ENCODE results near the gene SBF1. TPM values are rescaled to one million over a fixed set of nuclear protein-coding genes. Genes with fewer than 3 reads are reported as not detected.
"Not testable (repeated sequence)": the region's sequence is repeated elsewhere in the genome, so short reads cannot be mapped to it uniquely, and the experiment has no call there.

Gene SBF1
- total RNA-seq: 10 to 100 TPM; 50.3 to 54.8 (median 53.9) TPM
- 39.2 TPM for polyA plus RNA-seq
- long read RNA-seq, donor 1, full-length matches to known transcripts: 13 of 93 reads
- long read RNA-seq, donor 1, partial matches to known transcripts: 55 of 93 reads
- long read RNA-seq, donor 1, other reads (novel, unspliced or antisense): 25 of 93 reads
- long read RNA-seq, donor 2, full-length matches to known transcripts: 17 of 64 reads
- long read RNA-seq, donor 2, partial matches to known transcripts: 31 of 64 reads
- long read RNA-seq, donor 2, other reads (novel, unspliced or antisense): 16 of 64 reads
- long read RNA-seq, donor 3, partial matches to known transcripts: 40 of 60 reads
- long read RNA-seq, donor 3, other reads (novel, unspliced or antisense): 20 of 60 reads
- long read RNA-seq, donor 4, full-length matches to known transcripts: 15 of 57 reads
- long read RNA-seq, donor 4, partial matches to known transcripts: 23 of 57 reads
- long read RNA-seq, donor 4, other reads (novel, unspliced or antisense): 19 of 57 reads

GRCh38 chr22:50474710-50475651 lies at the start of gene SBF1:
SBF1 (minus strand) TSS chr22:50475035; CDS start chr22:50474840, 195 bp downstream.
- Histone ChIP-seq H3K9me3 (ENCODE audit: control insufficient read depth, low read length) (no peaks in the 10 kb centered on the region), H3K27me3 (ENCODE audit: control insufficient read depth, insufficient read depth) (no peaks in the 10 kb centered on the region), H3K4me3 (ENCODE audit: low read length) (peak within 1 kb of the TSS; percentile 95), H3K4me1 (ENCODE audit: control insufficient read depth, insufficient read depth, low read length) (peaks cover 13% of the 10 kb centered on the region), H3K27ac (ENCODE audit: low read length) (peak within 1 kb of the TSS; percentile 53)
- peak; percentile 93 to 97 (median 97) for DNase-seq
- intact Hi-C loops (cut with DNase I): no loop called here
- under 1% methylated on average over 97 of the region's 97 CpGs for WGBS
- peak; percentile 97 to 98 for ATAC-seq

GRCh38 chr22:50523806-50524675 lies 49.2 kb upstream of the SBF1 start:
- intact Hi-C loops (cut with DNase I): no loop called here
- DNase-seq: peak in 2 of 3 donors; percentile 59 to 68
- Histone ChIP-seq H3K4me1 (ENCODE audit: control insufficient read depth, insufficient read depth, low read length) (no peaks in the 10 kb centered on the region), H3K27me3 (ENCODE audit: control insufficient read depth, insufficient read depth) (no peaks in the 10 kb centered on the region), H3K9me3 (ENCODE audit: control insufficient read depth, low read length) (no peaks in the 10 kb centered on the region), H3K4me3 (ENCODE audit: low read length) (no peak overlapping the region), H3K27ac (ENCODE audit: low read length) (no peak overlapping the region)
- ATAC-seq: no peak
- 82% methylated on average over 25 of the region's 25 CpGs for WGBS

GRCh38 chr22:50523458-50523805 lies 48.6 kb upstream of the SBF1 start:
- H3K27ac ChIP-seq (ENCODE audit: low read length): no peak overlapping the region
- 91% methylated on average over 16 of the region's 16 CpGs for WGBS
- H3K4me3 ChIP-seq (ENCODE audit: low read length): no peak overlapping the region
- no peaks in the 10 kb centered on the region for H3K9me3 ChIP-seq (ENCODE audit: control insufficient read depth, low read length)
- DNase-seq: peak in 1 of 3 donors; percentile 56
- H3K27me3 ChIP-seq (ENCODE audit: control insufficient read depth, insufficient read depth): no peaks in the 10 kb centered on the region
- no peak for ATAC-seq
- intact Hi-C loops (cut with DNase I): no loop called here
- H3K4me1 ChIP-seq (ENCODE audit: control insufficient read depth, insufficient read depth, low read length): no peaks in the 10 kb centered on the region

- intact Hi-C loops (cut with DNase I): no loop called here
These were observed 48.1 kb upstream of the SBF1 start for GRCh38 chr22:50522806-50523438.

GRCh38 chr22:50522208-50522805 lies 47.5 kb upstream of the SBF1 start:
- no peaks in the 10 kb centered on the region for H3K4me1 ChIP-seq (ENCODE audit: control insufficient read depth, insufficient read depth, low read length)
- no peak overlapping the region for H3K4me3 ChIP-seq (ENCODE audit: low read length)
- DNase-seq (peak in 2 of 3 donors; percentile 45 to 48), ATAC-seq (no peak)
- H3K27me3 ChIP-seq (ENCODE audit: control insufficient read depth, insufficient read depth): no peaks in the 10 kb centered on the region
- H3K9me3 ChIP-seq (ENCODE audit: control insufficient read depth, low read length): no peaks in the 10 kb centered on the region
- 91% methylated on average over 15 of the region's 15 CpGs for WGBS
- H3K27ac ChIP-seq (ENCODE audit: low read length): no peak overlapping the region
- intact Hi-C loops (cut with DNase I): no loop called here

More at GRCh38 chr22:50522806-50523438, 48.1 kb upstream of the SBF1 start:
- 86% methylated on average over 22 of the region's 22 CpGs for WGBS
- ATAC-seq: no peak
- no peaks in the 10 kb centered on the region for H3K4me1 ChIP-seq (ENCODE audit: control insufficient read depth, insufficient read depth, low read length)
- H3K27me3 ChIP-seq (ENCODE audit: control insufficient read depth, insufficient read depth): no peaks in the 10 kb centered on the region
- H3K27ac ChIP-seq (ENCODE audit: low read length): no peak overlapping the region
- H3K9me3 ChIP-seq (ENCODE audit: control insufficient read depth, low read length): no peaks in the 10 kb centered on the region
- no peak overlapping the region for H3K4me3 ChIP-seq (ENCODE audit: low read length)
- peak in 2 of 3 donors; percentile 48 to 56 for DNase-seq

GRCh38 chr22:50521710-50522109 lies 46.9 kb upstream of the SBF1 start:
- Histone ChIP-seq H3K27me3 (ENCODE audit: control insufficient read depth, insufficient read depth) (no peaks in the 10 kb centered on the region), H3K9me3 (ENCODE audit: control insufficient read depth, low read length) (no peaks in the 10 kb centered on the region), H3K4me1 (ENCODE audit: control insufficient read depth, insufficient read depth, low read length) (no peaks in the 10 kb centered on the region), H3K4me3 (ENCODE audit: low read length) (no peak overlapping the region), H3K27ac (ENCODE audit: low read length) (no peak overlapping the region)
- intact Hi-C loops (cut with DNase I): no loop called here
- ATAC-seq (no peak), DNase-seq (peak in 2 of 3 donors; percentile 32 to 54)
- 93% methylated on average over 10 of the region's 10 CpGs for WGBS

- DNase-seq (peak in 2 of 3 donors; percentile 49 to 60), ATAC-seq (no peak)
- intact Hi-C loops (cut with DNase I): no loop called here
- Histone ChIP-seq H3K27ac (ENCODE audit: low read length) (no peak overlapping the region), H3K4me3 (ENCODE audit: low read length) (no peak overlapping the region), H3K9me3 (ENCODE audit: control insufficient read depth, low read length) (no peaks in the 10 kb centered on the region), H3K27me3 (ENCODE audit: control insufficient read depth, insufficient read depth) (no peaks in the 10 kb centered on the region), H3K4me1 (ENCODE audit: control insufficient read depth, insufficient read depth, low read length) (no peaks in the 10 kb centered on the region)
- 92% methylated on average over 13 of the region's 13 CpGs for WGBS
These were observed 46.1 kb upstream of the SBF1 start for GRCh38 chr22:50520826-50521453.

- H3K27ac ChIP-seq (ENCODE audit: low read length); H3K4me1 ChIP-seq (ENCODE audit: control insufficient read depth, insufficient read depth, low read length); intact Hi-C loops (cut with DNase I); DNase-seq; H3K9me3 ChIP-seq (ENCODE audit: control insufficient read depth, low read length); ATAC-seq; H3K4me3 ChIP-seq (ENCODE audit: low read length); H3K27me3 ChIP-seq (ENCODE audit: control insufficient read depth, insufficient read depth): not testable (repeated sequence)
- 98% methylated on average over 8 of the region's 8 CpGs for WGBS
These were observed 45.3 kb upstream of the SBF1 start for GRCh38 chr22:50520184-50520583.

- peak in 2 of 3 donors; percentile 30 to 50 for DNase-seq
- Histone ChIP-seq H3K27ac (ENCODE audit: low read length) (no peak overlapping the region), H3K4me3 (ENCODE audit: low read length) (no peak overlapping the region), H3K4me1 (ENCODE audit: control insufficient read depth, insufficient read depth, low read length) (no peaks in the 10 kb centered on the region), H3K27me3 (ENCODE audit: control insufficient read depth, insufficient read depth) (no peaks in the 10 kb centered on the region), H3K9me3 (ENCODE audit: control insufficient read depth, low read length) (no peaks in the 10 kb centered on the region)
- WGBS: 94% methylated on average over 8 of the region's 8 CpGs
- no peak for ATAC-seq
- intact Hi-C loops (cut with DNase I): no loop called here
These were observed 44.3 kb upstream of the SBF1 start for GRCh38 chr22:50519151-50519550.

All from right cardiac atrium (tissue), 5 donors.